ENCODE measurements around the gene BPIFB2. TPM values are rescaled to one million over a fixed set of nuclear protein-coding genes. Genes with fewer than 3 reads are reported as not detected.

BPIFB2 gene
- total and polyA plus RNA-seq, 4 donors, result 0.33 to 3.7 (median 1.5) TPM

GRCh38 chr20:33008336-33009213, 1.1 kb downstream of the BPIFB2 start:
- Histone ChIP-seq H3K4me3 (ENCODE audit: low read depth in 1 of 3, low read length in 3 of 3) (no peak overlapping the region), H3K36me3 (ENCODE audit: control insufficient read depth in 4 of 4, insufficient read depth in 3 of 4, low read depth in 1 of 4, low read length in 3 of 4) (no peaks in the 10 kb centered on the region), H3K4me1 (ENCODE audit: control insufficient read depth in 4 of 4, insufficient read depth in 4 of 4, low read length in 3 of 4) (peaks cover 0 to 7% (median 1%) of the 10 kb centered on the region in 4 donors), H3K27ac (ENCODE audit: low read depth in 1 of 2, low read length in 2 of 2) (no peak overlapping the region), H3K9ac (ENCODE audit: low read depth in 1 of 2, low read length in 2 of 2) (no peak overlapping the region), H3K27me3 (ENCODE audit: control insufficient read depth in 4 of 4, insufficient read depth in 4 of 4, low read length in 3 of 4) (peaks cover 0 to 2% (median 0%) of the 10 kb centered on the region in 4 donors), H3K9me3 (ENCODE audit: control insufficient read depth in 4 of 4, low read length in 3 of 4) (peaks cover 0 to 2% (median 0%) of the 10 kb centered on the region in 4 donors)
- WGBS, result 92% methylated on average over 23 of the region's 23 CpGs
- DNase-seq (ENCODE audit: low spot score), result no peak
- TF ChIP-seq RAD21 (IDR thresholded peaks at IDR 0.05), result no peak
- TF ChIP-seq NR2F2 (IDR thresholded peaks at IDR 0.05), result no peak
- no peak for TF ChIP-seq EGR1 (IDR thresholded peaks at IDR 0.05; ENCODE audit: low read depth in 2 of 2)
- TF ChIP-seq, protein P1, sequence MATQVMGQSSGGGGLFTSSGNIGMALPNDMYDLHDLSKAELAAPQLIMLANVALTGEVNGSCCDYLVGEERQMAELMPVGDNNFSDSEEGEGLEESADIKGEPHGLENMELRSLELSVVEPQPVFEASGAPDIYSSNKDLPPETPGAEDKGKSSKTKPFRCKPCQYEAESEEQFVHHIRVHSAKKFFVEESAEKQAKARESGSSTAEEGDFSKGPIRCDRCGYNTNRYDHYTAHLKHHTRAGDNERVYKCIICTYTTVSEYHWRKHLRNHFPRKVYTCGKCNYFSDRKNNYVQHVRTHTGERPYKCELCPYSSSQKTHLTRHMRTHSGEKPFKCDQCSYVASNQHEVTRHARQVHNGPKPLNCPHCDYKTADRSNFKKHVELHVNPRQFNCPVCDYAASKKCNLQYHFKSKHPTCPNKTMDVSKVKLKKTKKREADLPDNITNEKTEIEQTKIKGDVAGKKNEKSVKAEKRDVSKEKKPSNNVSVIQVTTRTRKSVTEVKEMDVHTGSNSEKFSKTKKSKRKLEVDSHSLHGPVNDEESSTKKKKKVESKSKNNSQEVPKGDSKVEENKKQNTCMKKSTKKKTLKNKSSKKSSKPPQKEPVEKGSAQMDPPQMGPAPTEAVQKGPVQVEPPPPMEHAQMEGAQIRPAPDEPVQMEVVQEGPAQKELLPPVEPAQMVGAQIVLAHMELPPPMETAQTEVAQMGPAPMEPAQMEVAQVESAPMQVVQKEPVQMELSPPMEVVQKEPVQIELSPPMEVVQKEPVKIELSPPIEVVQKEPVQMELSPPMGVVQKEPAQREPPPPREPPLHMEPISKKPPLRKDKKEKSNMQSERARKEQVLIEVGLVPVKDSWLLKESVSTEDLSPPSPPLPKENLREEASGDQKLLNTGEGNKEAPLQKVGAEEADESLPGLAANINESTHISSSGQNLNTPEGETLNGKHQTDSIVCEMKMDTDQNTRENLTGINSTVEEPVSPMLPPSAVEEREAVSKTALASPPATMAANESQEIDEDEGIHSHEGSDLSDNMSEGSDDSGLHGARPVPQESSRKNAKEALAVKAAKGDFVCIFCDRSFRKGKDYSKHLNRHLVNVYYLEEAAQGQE (IDR thresholded peaks at IDR 0.05), result no peak
- TF ChIP-seq TAF1 (conservative IDR thresholded peaks at IDR 0.05), result no peak
- TF ChIP-seq, protein P2, sequence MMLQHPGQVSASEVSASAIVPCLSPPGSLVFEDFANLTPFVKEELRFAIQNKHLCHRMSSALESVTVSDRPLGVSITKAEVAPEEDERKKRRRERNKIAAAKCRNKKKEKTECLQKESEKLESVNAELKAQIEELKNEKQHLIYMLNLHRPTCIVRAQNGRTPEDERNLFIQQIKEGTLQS (IDR thresholded peaks at IDR 0.05), result no peak
- no peak for TF ChIP-seq GABPA (IDR thresholded peaks at IDR 0.05 in 1 of 2, conservative IDR thresholded peaks at IDR 0.05 in 1 of 2)
- TF ChIP-seq YY1 (IDR thresholded peaks at IDR 0.05), result no peak
- no peak for TF ChIP-seq HNF4G (IDR thresholded peaks at IDR 0.05)
- no peak for TF ChIP-seq SP1 (IDR thresholded peaks at IDR 0.05)
- no peak for TF ChIP-seq RXRA (IDR thresholded peaks at IDR 0.05)
- TF ChIP-seq FOXA2 (IDR thresholded peaks at IDR 0.05), result no peak
- no peak for TF ChIP-seq FOXA1 (IDR thresholded peaks at IDR 0.05)
- no peak for TF ChIP-seq JUND (IDR thresholded peaks at IDR 0.05)
- TF ChIP-seq, protein P3, sequence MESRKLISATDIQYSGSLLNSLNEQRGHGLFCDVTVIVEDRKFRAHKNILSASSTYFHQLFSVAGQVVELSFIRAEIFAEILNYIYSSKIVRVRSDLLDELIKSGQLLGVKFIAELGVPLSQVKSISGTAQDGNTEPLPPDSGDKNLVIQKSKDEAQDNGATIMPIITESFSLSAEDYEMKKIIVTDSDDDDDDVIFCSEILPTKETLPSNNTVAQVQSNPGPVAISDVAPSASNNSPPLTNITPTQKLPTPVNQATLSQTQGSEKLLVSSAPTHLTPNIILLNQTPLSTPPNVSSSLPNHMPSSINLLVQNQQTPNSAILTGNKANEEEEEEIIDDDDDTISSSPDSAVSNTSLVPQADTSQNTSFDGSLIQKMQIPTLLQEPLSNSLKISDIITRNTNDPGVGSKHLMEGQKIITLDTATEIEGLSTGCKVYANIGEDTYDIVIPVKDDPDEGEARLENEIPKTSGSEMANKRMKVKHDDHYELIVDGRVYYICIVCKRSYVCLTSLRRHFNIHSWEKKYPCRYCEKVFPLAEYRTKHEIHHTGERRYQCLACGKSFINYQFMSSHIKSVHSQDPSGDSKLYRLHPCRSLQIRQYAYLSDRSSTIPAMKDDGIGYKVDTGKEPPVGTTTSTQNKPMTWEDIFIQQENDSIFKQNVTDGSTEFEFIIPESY (IDR thresholded peaks at IDR 0.05), result no peak
- TF ChIP-seq HNF4A (conservative IDR thresholded peaks at IDR 0.05), result no peak
- TF ChIP-seq MAX (IDR thresholded peaks at IDR 0.05), result no peak
- TF ChIP-seq CTCF (IDR thresholded peaks at IDR 0.05; ENCODE audit: low read depth, low read length, missing input control), result no peak

Measured in liver (tissue), 9 donors.